Pulmonary artery endothelial cell (primary cell): ENCODE data around the gene LAPTM5. TPM values are rescaled to one million over a fixed set of nuclear protein-coding genes. Genes with fewer than 3 reads are reported as not detected.

Source experiments
- DNase-seq: peaks from one replicate; pipeline ENCODE4 v3.0.0-alpha.2; 2011; ENCODE audit warnings: low read depth, low spot score
- total RNA-seq: library from RNA; depleted of rRNA; stranded (reverse); fragments of >200 nt; gene quantifications from 2 replicates; pipeline ENCODE4 v1.2.3, GENCODE V29; 2014

Gene LAPTM5
- total RNA-seq, 1 donor from 2014 or later = 4.0 TPM

DNA sequence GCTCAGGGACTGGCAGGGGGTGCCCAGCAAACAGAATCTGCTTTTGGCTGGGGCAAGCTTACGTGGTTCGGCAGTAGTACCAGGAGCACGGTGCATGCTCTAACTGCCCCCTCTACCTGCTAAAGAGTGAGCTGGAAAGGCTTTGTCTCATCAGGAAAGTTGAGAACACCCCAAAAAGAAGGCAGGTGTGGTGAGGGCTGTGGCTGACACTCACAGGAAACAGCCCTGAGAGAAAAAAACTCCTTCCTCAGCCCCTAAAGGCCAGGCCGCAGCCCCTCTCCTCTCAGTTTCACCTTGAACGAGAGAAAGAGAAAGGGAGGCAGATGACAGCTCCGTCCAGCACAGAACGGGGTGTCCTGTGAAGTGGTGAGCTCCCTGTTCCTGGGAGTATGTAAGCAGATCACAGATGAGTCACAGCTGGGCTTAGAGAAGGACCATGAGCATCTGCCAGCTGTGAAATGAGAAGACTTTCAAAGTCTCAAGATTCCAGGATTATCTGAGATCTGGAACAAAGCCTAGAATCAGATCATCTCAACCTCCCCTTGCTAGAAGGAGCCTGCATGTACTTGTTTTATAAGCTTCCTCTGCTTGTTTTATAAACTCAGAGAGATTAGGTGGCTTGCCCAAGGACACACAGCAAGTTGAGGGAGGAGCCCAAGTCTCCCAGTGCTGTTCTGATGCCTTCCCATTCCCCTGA, 13.4 kb downstream of the LAPTM5 start:
- no peak for DNase-seq

DNA sequence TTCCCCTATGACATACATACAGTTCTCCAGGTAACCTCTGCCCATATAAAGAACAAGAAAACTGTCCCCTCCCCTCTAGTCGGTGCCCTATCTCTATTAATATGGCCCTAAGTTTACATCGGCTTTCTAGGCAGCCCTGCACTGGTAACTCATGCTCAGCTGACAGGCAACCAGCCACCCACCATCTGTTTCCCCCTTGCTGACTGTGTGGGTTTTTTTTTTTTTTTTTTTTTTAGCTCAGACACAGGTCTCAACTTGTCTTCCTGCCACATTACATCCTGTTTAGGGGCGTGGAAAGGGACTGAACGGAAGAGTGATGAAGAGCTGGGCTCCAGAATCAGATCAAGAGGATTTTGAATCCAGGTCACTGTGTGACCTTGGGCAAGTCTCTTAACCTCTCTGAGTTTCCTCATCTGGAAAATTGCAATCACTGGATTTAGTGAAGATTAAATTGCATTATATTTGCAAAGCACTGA, 14.0 kb downstream of the LAPTM5 start:
- DNase-seq = peak; percentile 15

DNA sequence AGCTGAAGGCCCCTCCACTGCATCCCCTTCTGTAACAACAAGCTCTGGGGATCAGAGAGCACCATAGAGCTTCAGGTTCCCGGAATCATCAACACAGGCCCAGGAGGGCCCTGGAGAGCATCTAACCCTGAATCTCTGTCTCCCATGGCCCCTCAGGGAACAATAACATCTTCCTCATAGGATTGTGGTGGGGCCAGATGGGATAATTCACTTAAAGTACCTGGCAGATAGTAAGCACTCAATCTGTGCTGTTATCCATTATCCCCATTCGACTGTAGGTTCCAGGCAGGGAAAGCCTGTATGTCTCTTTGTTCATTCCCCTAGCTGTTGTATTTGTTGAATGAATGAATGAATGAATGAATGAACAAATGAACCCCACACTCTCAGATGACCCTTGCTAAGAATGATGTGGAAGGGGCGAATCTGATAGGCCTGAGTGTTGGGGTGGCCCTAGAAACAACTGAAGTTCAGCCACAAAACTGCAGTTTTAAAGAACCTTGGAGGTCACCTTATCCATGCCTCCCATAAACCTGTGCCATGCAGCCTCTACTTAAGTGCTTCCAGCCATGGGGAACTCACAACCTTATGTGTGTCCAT, 14.5 kb downstream of the LAPTM5 start:
- DNase-seq = no peak

DNA sequence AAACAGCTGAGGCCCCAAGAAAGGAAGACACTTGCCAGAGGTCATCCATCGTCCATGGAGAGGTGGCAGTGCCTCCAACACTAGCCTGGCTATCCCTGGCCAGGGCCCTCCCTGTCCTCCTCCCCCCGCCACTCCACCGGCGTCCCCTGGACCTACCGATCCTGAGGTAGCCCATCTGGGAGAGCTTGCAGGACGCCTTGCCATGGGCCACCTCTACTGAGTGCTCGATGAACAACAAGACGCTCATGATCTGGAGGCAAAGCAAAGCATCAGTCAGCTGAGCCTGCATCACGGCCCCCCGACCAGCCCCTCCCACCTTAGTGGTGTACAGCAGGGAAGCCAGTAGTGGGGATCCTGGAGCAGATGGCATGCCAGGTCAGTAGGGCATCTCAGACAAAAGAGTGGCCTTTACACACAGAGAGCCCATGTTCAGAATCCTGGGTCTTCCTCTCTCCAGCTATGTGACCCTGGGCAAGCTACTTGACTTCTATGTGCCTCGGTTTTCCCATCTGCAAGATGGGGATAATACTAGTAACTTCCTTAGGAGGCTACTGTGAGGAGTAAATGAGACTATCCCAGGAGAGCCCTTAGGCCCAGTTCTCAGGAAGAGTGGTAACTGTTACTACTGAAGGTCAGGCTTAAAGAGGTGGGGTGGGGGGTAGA, 15.1 kb downstream of the LAPTM5 start:
- DNase-seq = no peak

DNA sequence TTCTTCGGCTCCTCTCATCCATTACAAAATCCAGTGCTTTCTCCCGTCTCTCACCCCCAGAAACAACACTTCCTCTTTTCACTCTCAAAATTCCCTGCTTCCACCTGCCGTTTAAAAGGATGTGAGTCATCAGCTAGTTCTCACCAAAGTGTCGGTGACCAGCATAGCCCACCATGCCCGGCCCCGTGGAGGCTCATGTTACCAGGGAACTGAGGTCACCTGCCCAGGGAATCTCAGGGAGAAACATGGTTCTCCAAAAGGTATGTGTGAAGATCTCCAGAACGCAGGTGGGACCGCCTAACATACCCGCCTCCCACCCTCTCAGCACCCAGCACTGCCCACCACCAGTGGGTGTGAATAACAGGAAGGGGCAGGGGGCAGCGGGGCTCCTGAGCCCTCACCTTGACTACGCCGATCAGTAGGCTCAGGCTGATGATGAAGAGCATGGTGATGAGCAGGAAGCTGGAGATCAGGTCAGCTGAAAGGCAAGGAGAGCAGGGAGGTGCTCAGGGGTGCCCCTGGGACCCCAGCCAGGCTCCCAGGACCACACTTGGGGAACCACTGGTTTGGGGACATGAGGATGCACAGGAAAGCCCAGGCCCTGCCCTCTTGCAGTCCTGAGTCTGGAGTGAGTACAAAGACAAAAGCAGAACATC, 16.2 kb downstream of the LAPTM5 start:
- DNase-seq = no peak

DNA sequence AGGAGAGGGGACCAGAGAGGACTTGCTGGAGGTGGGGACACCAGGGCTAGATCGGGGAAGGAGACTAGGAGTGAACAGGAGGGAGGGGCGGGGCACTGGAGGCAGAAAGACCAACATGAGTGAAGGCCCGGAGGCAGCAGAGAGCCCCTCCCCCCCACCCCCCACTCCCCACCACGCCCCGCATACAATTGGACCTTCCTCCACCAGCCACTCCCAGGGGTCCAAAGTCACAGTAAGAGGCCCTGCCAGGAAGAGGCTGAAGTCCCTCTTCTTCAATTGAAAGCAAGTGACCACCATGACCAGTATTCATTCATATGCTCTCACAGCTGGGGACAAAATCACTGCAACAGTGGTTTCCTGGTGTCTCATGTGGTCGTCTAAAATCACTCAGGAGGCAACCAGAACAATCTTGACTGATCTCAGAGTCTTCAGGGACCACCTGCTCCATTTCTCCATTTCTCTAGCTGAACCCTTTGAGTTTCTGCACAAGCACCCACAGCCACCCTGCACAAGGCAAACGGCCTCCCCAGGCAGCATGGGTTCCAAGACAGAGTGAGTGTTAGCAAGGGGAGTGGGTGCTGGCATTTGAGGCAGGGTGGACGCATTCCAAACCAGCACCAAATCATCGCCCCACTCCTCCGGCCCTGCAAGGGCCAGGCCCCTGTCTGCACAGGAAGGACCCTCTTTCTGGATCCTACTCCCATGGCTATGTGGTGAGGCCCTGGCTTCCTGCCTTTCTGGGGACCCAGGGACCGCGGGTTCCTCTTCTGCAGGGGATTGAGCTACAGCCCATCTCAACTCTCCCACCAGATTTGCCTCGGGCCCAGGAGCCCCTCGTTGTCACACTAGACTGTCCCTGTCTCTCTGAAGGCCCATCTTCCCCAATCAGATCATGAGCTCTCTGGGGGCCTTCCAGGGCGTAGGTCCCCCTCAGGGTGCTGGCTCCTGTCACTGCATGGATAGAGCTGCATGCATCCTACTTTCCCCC, 17.0 kb downstream of the LAPTM5 start:
- DNase-seq = no peak

DNA sequence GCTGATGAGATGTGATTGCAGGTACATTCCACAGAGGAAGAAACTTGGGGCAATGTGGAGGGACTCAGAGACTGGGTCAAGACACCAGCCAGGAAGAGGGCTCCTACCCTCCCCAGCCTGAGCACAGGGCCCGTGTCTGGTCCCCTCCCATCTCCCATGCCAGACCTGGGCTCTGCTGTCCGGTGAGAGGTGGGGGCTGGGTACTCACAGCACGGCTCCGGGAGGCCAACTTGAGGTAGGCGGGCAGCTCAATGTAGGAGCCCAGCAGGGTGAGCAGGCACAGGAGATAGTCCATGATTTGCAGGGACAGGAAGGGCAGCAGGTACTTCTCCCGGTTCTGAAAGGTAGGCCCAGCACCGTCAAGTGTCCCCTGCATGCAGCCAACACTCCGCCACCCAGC, 18.0 kb downstream of the LAPTM5 start:
- DNase-seq = no peak

DNA sequence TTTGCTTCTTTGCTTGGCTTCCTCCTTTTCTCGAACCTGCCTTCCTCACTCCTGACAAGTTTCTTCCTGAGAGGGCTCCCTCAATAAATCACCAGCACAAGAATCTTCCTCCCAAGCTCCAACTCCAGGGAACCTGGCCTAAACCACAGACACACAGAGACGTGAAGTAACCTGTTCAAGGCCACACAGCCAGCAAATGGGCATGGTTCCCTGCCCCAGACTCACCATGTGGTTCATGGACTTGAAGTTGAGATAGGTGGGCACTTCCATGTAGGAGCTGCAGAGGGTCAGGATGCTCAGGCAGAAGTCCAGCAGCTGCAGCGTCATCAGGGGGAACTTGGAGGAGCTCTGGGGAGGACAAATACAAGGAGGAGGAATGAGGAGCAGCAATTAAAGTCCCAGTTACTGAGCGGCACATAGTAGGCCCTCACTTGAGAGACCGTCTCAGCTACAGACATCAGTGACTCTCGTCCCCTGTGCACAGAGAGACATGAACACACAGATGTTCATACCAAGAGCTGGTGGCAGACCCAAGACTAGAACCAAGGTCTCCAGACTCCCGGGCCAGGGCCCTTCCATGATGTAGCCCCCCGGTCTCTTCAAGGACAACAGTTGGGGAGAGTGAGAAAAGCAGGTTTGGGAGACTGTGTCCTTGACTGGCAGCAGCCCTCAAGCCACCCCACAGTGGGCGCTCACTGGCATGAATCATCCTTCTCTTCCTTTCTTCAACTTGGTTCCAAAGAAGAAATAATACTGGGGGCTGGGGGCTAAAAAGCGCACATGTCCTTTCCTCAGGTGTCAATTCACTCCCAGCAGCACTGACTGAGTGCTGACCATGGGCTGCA, 18.6 kb downstream of the LAPTM5 start:
- no peak for DNase-seq

DNA sequence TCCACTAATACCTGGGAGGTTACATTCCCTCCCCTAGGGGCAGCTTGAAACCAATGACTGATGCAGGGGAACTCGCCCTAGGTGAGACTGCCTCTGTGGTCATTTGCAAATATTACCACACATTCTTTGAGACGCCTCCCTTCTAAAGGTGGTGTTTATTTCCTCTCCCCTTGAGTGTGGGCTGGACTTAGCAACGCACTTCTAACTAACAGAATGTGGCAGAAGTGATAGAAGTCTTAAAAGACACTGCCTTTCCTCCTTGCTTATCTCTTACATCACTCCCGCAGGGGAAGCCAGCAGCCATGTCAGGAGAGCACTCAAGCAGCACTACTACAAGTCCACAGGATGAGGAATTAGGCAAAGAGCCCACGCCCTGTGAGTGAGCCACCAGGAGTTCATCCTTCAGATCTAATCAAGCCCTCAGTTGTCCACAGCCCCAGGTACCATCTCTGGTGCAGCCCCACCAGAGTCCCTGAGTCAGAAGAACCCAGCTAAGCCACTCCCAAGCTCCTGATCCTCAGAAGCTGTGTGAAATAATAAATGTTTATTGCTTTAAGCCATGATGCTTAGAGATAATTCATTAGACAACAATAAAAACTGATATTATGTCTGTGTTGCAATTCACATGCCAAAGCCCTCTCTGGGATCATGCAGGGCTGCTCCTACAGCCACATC, 19.4 kb downstream of the LAPTM5 start:
- no peak for DNase-seq

DNA sequence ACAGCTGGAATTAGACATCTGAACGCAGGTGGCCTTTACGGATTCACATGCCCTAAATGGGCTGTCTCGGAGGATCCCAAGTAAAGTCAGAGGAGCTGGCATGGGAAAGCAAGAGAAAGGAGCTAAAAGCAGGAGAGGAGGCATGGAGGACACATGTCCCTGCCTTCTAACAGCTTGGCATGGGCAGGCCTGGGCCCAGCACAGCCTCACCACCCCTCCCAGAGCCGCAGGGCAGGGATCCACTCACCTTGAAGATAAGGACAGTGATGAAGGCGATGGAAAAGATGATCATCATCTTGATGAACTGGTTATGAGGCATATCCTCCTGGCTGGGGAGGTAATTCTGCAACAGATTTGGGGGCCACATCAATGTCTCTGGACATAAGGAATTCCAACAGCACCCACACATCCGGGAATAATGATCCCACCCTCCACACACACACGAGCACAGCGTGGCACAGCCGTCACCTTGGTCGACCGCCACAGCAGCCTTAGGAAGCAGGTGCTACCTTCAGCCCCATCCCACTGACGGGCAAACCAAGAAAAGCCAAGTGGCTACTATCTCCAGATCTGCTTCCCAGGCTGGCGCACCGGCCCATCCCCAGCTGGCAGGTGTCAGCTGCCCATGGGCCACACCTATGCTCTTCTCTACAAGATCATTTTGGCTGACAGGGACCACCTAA, 20.1 kb downstream of the LAPTM5 start:
- DNase-seq = no peak

DNA sequence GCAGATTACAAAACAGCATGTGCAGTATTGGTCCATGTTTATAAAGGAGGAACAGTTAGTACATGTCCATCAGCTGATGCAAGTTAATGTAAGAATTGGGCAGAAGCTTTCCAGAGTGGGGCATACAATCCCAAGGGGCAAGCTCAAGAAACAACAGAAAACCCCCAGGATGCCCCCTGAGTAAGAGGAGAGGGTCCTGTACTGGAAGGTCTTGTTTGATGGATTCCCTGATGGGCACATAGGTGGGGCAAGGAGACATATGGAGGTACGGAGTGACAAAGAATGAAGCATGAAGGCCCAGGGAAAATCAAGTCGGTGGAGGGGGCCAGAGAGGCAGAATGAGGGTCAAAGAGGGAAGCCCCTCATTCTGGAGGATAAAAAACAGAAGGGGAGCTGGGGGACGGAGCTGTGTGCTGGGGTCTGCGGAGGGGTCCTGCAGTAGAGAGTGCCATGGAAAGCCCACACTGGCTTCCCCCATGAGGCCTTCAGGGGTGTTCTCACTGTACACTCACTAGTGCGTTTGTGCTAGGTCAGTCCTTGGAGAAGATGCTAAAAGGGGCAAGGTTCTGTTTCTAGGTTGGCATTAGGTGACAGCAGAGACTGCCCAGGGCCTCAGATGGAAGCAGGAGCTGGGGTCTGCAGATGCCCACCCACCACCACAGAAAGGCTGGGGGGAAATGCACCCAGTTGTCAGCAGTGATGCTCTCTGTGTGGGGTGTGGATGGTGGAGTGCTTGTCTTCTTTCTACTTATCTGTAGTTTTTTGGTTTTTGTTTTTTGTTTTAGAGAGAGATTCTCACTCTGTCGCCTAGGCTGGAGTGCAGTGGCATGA, 21.7 kb downstream of the LAPTM5 start:
- no peak for DNase-seq

DNA sequence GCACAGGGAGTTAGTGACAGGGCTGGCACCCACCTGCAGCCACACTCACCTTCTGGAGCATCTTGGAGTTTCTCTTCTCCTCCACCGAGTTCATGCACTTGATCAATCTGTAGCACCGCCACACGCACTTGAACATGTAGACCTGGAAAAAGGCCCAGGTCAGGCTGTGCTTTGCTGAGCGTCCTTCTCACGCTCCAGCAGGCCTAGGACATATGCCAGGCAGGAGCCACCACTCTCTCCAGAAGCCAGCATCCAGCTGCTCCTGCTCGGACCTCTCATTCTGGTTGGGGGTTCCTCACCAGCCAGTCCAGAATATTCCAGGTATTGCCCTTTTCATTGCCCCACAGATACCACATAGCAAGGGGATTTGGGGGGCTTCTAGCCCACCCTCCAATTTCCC, 22.4 kb downstream of the LAPTM5 start:
- DNase-seq = no peak

DNA sequence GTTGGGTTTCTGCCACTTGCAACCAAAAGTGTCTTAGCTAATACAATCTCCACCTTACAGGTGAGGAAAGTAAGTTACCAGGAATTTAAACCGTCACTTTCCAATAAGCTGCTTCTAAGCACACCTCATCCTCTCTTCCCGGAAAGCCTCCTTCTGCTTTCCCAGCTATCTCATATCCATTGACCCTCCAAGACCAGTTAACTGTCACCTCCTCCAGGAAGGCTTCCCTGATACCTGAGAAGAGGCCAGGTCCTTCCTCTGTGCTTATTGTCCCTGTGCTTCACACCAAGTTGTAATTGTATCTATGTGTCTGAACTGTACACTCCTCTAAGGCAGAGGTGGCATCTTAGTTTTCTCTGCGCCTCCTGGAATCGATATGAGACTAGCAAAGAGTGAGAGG, 23.0 kb downstream of the LAPTM5 start:
- no peak for DNase-seq

DNA sequence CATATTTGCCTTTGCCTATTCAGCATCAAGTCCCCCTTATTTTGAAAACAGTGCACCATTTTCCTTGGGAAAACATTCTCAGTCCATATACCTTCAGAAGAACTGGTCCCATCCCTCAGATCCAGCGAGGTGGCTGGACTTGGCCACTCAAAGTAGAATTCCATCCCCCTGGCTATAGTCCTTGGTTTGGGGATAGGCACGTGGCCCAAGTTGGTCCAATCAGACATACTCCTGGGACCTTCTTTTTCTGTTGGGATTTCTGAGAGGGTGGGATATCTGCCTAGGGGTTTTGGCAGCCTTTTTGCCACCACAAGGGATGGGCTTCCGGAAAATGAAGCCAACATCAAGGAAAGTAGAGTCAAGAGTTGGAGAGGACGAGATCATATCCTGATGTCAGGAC, 23.5 kb downstream of the LAPTM5 start:
- DNase-seq = no peak

DNA sequence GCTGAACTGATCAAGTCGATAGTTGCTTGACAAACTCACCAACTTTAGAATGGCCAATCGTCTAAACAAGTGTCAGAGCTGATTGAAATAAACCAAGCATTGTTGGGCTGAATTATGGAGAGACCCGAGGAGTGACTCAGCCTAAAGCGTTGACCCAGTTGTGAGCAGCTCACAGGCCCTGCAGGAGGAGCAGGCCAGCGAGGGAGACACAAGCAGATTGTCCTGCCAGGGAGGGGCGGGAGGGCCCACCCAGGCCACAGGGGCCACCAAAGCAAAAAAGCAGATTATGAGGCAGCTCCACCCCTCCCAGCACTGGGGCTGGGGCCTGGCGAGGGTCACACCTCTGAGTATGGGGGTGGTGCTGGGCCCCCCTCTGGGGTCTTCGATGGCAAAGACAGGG, 24.1 kb downstream of the LAPTM5 start:
- DNase-seq = no peak

DNA sequence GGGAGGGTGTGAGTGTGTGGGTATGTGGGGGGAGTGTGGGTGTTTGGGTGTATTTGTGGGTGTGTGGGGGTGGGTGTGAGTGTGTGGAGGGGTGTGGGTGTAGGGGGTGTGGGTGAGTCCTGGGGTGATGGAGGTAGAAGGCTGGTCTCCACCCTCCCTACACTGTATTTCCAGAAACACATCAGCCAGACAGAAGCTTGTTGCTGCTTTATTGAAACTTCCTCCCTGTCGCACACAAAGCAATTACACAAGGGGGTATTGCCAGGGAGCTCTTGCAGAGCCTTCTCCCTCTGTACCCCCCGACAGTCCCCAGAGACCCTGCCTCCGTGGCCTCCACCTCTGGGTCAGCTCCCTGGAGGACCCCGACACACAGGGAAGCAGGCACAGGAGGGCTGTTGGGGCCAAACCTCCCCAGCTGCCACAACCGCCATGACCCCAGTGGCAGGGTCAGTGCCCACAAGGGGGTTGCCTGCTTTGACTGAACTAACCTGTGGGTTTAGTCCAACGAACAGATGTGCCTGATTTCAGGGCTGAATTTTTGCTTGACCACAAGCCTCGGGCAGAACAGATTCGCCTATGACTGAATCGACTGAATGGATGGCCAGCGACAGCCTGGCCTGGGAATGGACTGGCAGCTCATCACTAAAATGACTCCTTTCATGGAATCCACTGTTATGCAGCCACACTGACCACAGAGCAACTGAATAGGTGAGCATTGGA, 25.1 kb downstream of the LAPTM5 start:
- DNase-seq = no peak

DNA sequence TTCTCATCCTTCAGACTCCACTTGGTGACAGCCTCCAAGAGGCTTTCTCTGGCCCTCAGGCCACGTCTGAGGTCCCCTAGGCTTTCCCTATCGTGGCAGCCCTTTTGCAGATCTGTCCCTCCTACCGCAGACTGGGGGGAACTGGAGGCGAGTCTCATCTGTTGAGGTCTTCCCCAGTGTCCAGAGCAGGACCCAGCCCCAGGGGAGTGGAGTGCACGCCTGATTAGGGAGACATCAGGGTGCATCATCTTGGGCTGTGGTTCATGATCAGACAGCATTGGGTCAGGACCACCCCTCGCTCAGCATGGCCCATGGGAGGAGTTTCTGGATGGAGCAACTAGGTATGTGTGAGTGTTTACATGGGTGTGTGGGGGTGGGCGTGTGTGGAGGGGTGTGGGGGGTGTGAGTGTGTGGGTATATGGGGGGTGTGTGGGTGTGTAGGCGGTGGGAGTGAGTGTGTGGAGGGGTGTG, 25.7 kb downstream of the LAPTM5 start:
- no peak for DNase-seq
